B cell (primary cell): Measurements from ENCODE around the gene LRP11.

Source experiments
- CTCF ChIP-seq: fragments of 200-600 bp; IDR thresholded peaks from one replicate; pipeline ENCODE4 v1.8.0; 2022; ENCODE audit warnings: antibody characterized with exemption, mild to moderate bottlenecking
- EZH2 ChIP-seq: IDR thresholded peaks from 2 replicates; pipeline ENCODE4 v1.6.1; 2012; ENCODE audit warnings: borderline replicate concordance, low read depth, mild to moderate bottlenecking, moderate library complexity, low read length; ENCODE audit not compliant: insufficient read depth, poor library complexity, severe bottlenecking

- no peak for TF ChIP-seq CTCF
- TF ChIP-seq EZH2 = no peak
Measured at GRCh38 chr6:149809798-149810197, 54.4 kb downstream of the LRP11 start.
